Thymus (tissue), 11 donors: ENCODE results near the gene B4GAT1. TPM values are rescaled to one million over a fixed set of nuclear protein-coding genes. Genes with fewer than 3 reads are reported as not detected.
A peak's percentile ranks its signal among the peaks of the same experiment; 100 is the strongest.
"Not testable (repeated sequence)": the region's sequence is repeated elsewhere in the genome, so short reads cannot be mapped to it uniquely, and the experiment has no call there.

Source experiments
- DNase-seq, 9 donors: peaks; one replicate each; pipeline ENCODE4 v3.0.0-alpha.2; 2013; ENCODE audit warnings: low spot score in 9 of 9, low read depth in 6 of 9, missing footprints in 1 of 9
- H3K27ac ChIP-seq, 2 donors: one replicate each; pipeline ENCODE4 v1.5.1; 2013; ENCODE audit warnings: control low read depth in 1 of 2, low read depth in 1 of 2, low read length in 1 of 2, mild to moderate bottlenecking in 1 of 2, moderate library complexity in 1 of 2
- H3K27me3 ChIP-seq, 2 donors: one replicate each; pipeline ENCODE4 v1.5.1; 2013; ENCODE audit warnings: low read length in 1 of 2; ENCODE audit not compliant: control insufficient read depth in 2 of 2, insufficient read depth in 1 of 2
- H3K36me3 ChIP-seq, 2 donors: one replicate each; pipeline ENCODE4 v1.5.1; 2013; ENCODE audit warnings: low read length in 1 of 2, mild to moderate bottlenecking in 1 of 2, moderate library complexity in 1 of 2; ENCODE audit not compliant: control insufficient read depth in 2 of 2, insufficient read depth in 2 of 2
- H3K4me1 ChIP-seq, 2 donors: one replicate each; pipeline ENCODE4 v1.5.1; 2013; ENCODE audit warnings: low read length in 2 of 2; ENCODE audit not compliant: control insufficient read depth in 2 of 2, insufficient read depth in 2 of 2
- H3K4me3 ChIP-seq, 2 donors: one replicate each; pipeline ENCODE4 v1.5.1; 2013; ENCODE audit warnings: low read length in 2 of 2, control low read depth in 1 of 2, mild to moderate bottlenecking in 1 of 2
- H3K9me3 ChIP-seq, 2 donors: one replicate each; pipeline ENCODE4 v1.5.1; 2013; ENCODE audit warnings: low read length in 1 of 2, mild to moderate bottlenecking in 1 of 2; ENCODE audit not compliant: control insufficient read depth in 2 of 2, insufficient read depth in 1 of 2
- WGBS: extraction: QIAGEN DNeasy Blood & Tissue Kit; methylation state at CpG from one replicate; pipeline ENCODE4 v1.1.7; 2013; 5-methylcytosine and 5-hydroxymethylcytosine counted together
- polyA plus RNA-seq: library from polyadenylated mRNA; stranded (reverse); fragments of 200-250 nt; gene quantifications from one replicate; pipeline ENCODE4 v1.2.3, GENCODE V29; 2013
- total RNA-seq: library from RNA; stranded (reverse); fragments of 120-200 nt; gene quantifications from one replicate; pipeline ENCODE4 v1.2.4, GENCODE V29; 2013
- donor health status: healthy.

The B4GAT1 gene
- total and polyA plus RNA-seq, 2 donors = 9.9 to 10.3 TPM

DNA sequence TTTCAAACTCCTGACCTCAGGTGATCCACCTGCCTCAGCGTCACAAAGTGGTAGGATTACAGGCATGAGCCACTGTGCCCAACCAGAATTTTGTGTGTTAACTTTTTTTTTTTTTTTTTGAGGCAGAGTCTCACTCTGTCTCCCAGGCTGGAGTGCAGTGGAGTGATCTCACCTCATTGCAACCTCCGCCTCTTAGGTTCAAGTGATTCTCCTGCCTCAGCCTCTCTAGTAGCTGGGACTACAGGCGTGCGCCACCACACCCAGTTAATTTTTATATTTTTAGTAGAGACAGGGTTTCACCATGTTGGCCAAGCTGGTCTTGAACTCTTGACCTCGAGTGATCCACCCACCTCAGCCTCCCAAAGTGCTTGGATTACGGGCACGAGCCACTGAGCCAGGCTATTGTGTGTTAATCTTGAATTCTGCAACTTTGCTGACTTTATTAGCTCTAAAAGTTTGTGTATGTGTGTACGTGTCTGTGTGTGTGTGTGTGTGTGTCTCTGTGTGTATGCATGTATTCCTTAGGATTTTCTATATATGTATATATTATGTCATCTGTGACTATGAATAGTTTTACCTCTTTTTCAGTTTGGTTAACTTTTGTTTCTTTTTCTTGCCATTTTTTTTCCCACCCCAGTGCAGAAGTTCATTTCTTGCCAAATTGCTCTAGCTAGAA, 3.3 kb upstream of the B4GAT1 start:
- not testable (repeated sequence) for H3K27ac ChIP-seq, DNase-seq, H3K27me3 ChIP-seq, H3K9me3 ChIP-seq, H3K4me3 ChIP-seq, H3K36me3 ChIP-seq
- 91% methylated on average over 8 of the region's 8 CpGs for WGBS
- H3K4me1 ChIP-seq = peaks cover 13 to 23% of the 10 kb centered on the region in 2 donors

DNA sequence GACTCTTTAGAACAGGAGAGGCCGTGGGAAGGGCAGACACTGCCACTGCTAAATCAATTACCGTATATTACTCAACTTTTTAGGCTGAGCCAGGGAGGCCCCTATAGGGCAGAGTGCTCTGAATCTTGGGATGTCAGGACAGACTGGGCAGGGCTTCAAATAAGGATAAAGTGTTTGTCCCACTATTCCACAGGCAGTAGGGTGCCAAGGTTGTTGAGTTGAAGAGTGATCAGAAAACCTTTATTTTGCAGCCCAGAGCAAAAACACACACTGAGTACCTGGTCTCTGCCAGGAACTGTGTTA, 1.6 kb upstream of the B4GAT1 start:
- no peak for DNase-seq
- WGBS = 95% methylated on average over 2 of the region's 2 CpGs
- H3K9me3 ChIP-seq = peaks cover 0 to 2% of the 10 kb centered on the region in 2 donors
- no peaks in the 10 kb centered on the region for H3K27me3 ChIP-seq
- peaks cover 20 to 35% of the 10 kb centered on the region in 2 donors for H3K4me1 ChIP-seq
- H3K4me3 ChIP-seq = no peak overlapping the region
- peaks cover 3 to 4% of the 10 kb centered on the region in 2 donors for H3K36me3 ChIP-seq
- no peak overlapping the region for H3K27ac ChIP-seq

DNA sequence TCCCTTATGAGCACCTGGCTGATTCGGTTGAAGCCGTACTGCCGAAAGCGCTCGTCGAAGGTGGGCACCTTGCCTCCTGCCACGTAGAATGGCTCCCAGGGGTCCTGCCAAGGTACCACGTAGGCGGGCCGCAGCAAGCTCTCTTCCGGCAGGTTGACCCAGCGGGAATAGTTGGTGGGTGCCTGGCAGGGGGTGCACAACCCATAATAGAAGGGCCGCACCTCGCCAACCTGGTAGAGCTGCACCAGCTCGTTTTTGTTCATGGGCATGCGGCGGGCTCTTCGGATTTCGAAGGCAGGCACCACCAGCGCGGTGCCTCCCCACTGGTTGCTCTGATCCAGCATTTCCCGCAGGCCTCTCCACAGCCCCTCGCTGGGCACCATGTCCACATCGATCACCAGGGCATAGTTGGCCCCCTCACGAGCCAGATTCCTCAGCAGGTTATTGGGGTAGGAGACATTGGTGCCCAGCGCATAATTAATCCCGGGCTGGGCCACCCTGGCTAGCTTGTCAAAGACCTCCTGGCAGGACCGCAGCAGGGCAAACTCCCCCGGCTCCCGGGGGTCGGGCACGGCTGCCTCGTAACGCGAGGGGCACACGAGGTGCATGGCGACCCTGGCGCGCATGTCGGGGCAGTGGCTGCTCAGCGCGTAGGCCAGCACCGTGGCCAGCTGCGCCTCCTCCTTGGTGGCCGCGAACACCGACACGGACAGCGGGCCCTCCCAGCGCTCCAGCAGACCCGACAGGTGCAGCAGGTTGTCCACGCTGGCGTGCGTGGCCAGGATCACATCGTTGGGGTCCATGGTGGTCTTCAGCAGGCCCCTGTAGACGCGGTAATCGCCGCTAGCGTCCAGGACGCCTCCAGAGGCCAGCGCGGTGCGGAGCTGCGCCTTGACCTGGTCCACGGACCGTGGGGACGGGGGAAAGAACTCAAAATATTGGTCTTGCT, 679 bp downstream of the B4GAT1 start:
- Histone ChIP-seq H3K27ac (peak overlapping the region; percentile 58 to 91), H3K4me3 (peak overlapping the region; percentile 80 to 92), H3K4me1 (peaks cover 28 to 37% of the 10 kb centered on the region in 2 donors), H3K9me3 (peaks cover 0 to 2% of the 10 kb centered on the region in 2 donors), H3K36me3 (peaks cover 9 to 15% of the 10 kb centered on the region in 2 donors), H3K27me3 (no peaks in the 10 kb centered on the region)
- no peak for DNase-seq
- 36% methylated on average over 68 of the region's 68 CpGs for WGBS

DNA sequence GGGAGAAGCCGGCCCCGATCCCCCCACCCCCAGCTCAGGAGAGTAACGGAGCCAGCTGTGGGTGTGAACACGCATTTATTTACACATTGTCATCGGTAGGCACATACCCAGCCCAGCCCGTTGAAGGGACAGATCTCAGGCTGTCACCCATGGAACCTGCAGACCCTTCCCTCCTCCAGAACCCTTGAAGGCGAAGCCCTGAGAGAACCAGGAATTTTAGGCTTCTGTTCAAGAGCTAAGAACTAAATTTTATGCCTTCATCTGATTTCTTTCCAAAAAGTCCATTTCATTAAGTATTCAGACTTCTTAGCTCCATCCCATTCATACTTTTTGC, 2.1 kb downstream of the B4GAT1 start:
- peak overlapping the region; percentile 97 to 100 for H3K4me3 ChIP-seq
- peaks cover 0 to 2% of the 10 kb centered on the region in 2 donors for H3K9me3 ChIP-seq
- 24% methylated on average over 7 of the region's 7 CpGs for WGBS
- peaks cover 28 to 37% of the 10 kb centered on the region in 2 donors for H3K4me1 ChIP-seq
- peak overlapping the region; percentile 80 to 88 for H3K27ac ChIP-seq
- H3K27me3 ChIP-seq = no peaks in the 10 kb centered on the region
- no peak for DNase-seq
- H3K36me3 ChIP-seq = peaks cover 23 to 26% of the 10 kb centered on the region in 2 donors

DNA sequence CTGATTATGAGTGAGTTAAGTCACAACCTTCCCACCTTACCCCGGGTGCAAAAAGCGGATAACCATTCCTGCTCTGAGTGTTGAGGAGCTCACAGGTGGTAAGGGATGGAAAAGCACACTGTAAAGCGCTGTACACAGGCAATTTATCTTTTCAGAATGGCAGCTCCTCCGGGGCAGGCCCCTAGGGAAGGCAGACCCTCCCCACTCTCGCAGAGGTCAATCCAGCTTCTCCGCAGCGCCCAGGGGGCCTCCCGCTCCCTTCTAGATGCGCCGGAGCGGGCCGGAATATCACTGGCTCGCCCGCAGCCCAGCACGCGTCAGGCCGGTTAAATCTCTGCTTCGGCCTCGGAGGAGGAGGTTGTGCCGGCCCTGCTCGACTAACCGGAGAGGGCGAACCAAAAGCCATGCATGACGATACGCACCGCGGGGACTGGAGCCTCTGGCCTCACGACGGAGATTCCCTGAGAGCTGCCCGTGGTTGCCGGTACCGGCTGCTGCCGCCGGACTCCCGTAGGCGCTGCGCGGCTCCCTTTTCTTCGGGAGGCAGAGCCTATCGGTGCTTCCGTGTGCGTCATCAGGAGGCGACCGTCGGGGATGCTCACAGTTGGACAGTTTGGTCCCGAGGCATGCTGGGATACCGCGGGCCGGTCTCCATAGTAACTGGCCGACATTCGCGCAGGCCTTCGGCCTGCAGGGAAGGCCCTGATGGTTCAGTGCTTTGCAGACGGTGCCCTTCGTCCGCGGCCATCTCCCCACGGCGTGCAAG, 2.7 kb downstream of the B4GAT1 start, which contains the start of gene BRMS1:
Gene BRMS1 (minus strand): TSS at position 555 of the 766 bp plus-strand sequence. CDS start 2,870 bp downstream, outside the sequence.
- no peaks in the 10 kb centered on the region for H3K27me3 ChIP-seq
- H3K4me1 ChIP-seq = peaks cover 28 to 37% of the 10 kb centered on the region in 2 donors
- WGBS = under 1% methylated on average over 59 of the region's 59 CpGs
- H3K4me3 ChIP-seq = peak within 1 kb of the TSS; percentile 97 to 100
- peak within 1 kb of the TSS; percentile 80 to 88 for H3K27ac ChIP-seq
- peaks cover 0 to 2% of the 10 kb centered on the region in 2 donors for H3K9me3 ChIP-seq
- H3K36me3 ChIP-seq = peaks cover 29 to 31% of the 10 kb centered on the region in 2 donors
- peak; percentile 89 to 98 (median 95) for DNase-seq

DNA sequence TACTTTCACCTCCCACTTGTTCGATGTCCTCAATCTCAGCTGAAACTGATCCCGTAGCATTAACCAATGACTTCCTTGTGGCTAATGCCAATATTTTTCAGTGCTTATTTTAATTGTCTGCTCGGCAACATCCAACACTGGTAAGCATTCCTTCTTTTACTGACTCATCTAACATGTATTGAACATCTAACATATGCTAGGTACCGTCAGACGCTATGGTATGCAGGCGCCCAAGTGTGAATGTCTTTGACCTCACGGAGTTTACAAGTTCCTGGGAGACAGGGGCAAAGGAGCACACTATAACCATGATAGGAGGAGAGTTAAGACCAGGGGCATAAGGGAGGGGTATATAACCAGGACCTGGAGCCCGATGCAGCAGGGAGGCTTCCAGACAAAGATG, 4.3 kb downstream of the B4GAT1 start:
- Histone ChIP-seq H3K4me1 (peaks cover 28 to 34% of the 10 kb centered on the region in 2 donors), H3K9me3 (peaks cover 0 to 2% of the 10 kb centered on the region in 2 donors), H3K27ac (no peak overlapping the region), H3K27me3 (no peaks in the 10 kb centered on the region), H3K4me3 (no peak overlapping the region), H3K36me3 (peaks cover 44 to 46% of the 10 kb centered on the region in 2 donors)
- no peak for DNase-seq
- WGBS = 98% methylated on average over 8 of the region's 8 CpGs

DNA sequence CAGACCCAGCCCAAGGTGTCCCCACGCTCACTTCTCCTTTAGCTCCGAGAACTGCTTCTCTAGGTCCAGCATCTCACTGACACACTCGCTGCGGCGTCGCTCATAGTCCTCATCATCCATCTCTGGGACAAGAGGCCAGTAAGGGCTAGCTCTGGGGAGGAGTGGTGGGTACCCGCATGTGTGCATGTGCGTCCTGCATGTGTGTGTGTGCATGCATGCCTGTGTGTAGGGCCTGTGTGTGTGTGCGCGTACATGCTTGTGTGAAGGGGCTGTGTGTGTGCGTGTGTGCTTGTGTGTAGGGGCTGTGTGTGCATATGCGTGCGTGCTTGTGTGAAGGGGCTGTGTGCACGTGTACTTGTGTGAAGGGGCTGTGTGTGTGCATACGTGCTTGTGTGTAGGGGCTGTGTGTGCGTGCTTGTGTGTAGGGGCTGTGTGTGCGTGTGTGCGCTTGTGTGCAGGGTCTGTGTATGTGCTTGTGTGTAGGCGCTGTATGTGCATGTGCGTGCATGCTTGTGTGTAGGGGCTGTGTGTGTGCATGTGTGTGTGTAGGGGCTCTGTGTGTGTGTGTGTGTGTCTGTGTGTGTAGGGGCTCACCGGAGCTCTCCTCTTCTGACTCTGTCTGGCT, 5.8 kb downstream of the B4GAT1 start:
- no peak overlapping the region for H3K27ac ChIP-seq
- H3K4me3 ChIP-seq = no peak overlapping the region
- DNase-seq = no peak
- H3K27me3 ChIP-seq = peaks cover 0 to 6% of the 10 kb centered on the region in 2 donors
- H3K4me1 ChIP-seq = peaks cover 26 to 34% of the 10 kb centered on the region in 2 donors
- 97% methylated on average over 21 of the region's 21 CpGs for WGBS
- H3K9me3 ChIP-seq = peaks cover 0 to 2% of the 10 kb centered on the region in 2 donors
- H3K36me3 ChIP-seq = peaks cover 58 to 60% of the 10 kb centered on the region in 2 donors

DNA sequence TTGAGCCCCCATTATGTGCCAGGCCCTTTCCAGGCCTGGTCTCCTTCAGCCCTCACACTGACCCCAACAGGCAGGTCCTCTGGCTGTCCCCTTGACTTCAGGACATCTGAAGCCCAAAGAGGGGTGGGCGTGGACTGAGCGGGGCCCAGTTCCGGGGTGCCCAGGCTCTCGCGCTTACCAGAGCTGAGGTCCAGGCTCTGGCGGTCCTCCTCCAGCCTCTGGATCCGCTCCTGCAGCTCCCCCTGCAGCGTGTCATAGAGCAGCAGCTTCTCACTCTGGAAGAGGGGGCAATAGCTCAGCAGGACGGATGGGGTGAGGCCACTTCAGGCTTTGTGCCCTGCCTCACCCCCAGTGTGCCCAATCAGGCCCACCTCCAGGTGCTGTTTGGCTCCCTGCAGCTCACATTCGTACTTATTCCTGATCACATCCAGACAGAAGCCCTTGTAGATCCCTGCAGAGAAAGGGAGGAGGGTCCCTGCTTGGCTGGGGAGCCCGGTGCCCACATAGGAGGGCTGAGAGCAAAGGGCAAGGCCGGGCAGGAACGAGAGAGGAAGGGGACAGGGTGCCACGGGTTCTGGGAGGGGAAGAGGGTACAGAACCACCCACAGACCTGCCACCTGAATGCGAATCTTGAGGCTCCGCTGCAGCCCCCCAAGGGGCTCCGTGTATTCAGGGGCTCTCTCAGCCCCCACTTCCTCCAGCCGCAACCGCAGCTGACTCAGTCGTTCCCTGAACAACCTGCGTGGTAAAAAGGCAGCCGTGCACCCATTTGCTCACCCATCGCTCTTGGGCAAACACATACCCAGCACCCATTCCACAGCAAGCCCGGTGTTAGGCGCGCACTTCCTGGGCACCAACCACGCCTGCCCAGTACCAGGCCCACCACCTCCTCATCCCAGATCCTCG, 6.6 kb downstream of the B4GAT1 start:
- WGBS = 97% methylated on average over 28 of the region's 28 CpGs
- H3K4me1 ChIP-seq = peaks cover 27 to 33% of the 10 kb centered on the region in 2 donors
- no peak overlapping the region for H3K4me3 ChIP-seq
- H3K9me3 ChIP-seq = peaks cover 0 to 2% of the 10 kb centered on the region in 2 donors
- peaks cover under 1 to 13% of the 10 kb centered on the region in 2 donors for H3K27me3 ChIP-seq
- no peak overlapping the region for H3K27ac ChIP-seq
- H3K36me3 ChIP-seq = peaks cover 58 to 60% of the 10 kb centered on the region in 2 donors
- no peak for DNase-seq
